ENCODE results near the gene GMCL2.
"Not testable (repeated sequence)": the region's sequence is repeated elsewhere in the genome, so short reads cannot be mapped to it uniquely, and the experiment has no call there.

The GMCL2 gene

GRCh38 chr5:178230879-178231538 lies 43.8 kb upstream of the GMCL2 start:
- H3K4me3 ChIP-seq (ENCODE audit: low read length in 2 of 2) = peak overlapping the region; percentile 80 to 93
- H3K27ac ChIP-seq (ENCODE audit: low read length) = no peak overlapping the region
- peaks cover 33% of the 10 kb centered on the region for H3K4me1 ChIP-seq (ENCODE audit: control insufficient read depth, insufficient read depth, low read length)

GRCh38 chr5:178229861-178230260 lies 42.7 kb upstream of the GMCL2 start:
- peaks cover 16 to 28% of the 10 kb centered on the region in 2 donors for H3K36me3 ChIP-seq (ENCODE audit: control insufficient read depth in 2 of 2, insufficient read depth in 2 of 2, low read length in 2 of 2)
- H3K27ac ChIP-seq (ENCODE audit: low read length) = no peak overlapping the region
- H3K9me3 ChIP-seq (ENCODE audit: control insufficient read depth in 2 of 2, low read length in 2 of 2) = no peaks in the 10 kb centered on the region
- H3K9ac ChIP-seq (ENCODE audit: low read length in 2 of 2) = no peak overlapping the region
- H3K4me1 ChIP-seq (ENCODE audit: control insufficient read depth, insufficient read depth, low read length) = peaks cover 33% of the 10 kb centered on the region
- H3K27me3 ChIP-seq (ENCODE audit: control insufficient read depth in 1 of 2, insufficient read depth in 2 of 2, low read length in 2 of 2) = no peaks in the 10 kb centered on the region
- H3K4me3 ChIP-seq (ENCODE audit: low read length in 2 of 2) = no peak overlapping the region

More at GRCh38 chr5:178230879-178231538, 43.8 kb upstream of the GMCL2 start:
- H3K27me3 ChIP-seq (ENCODE audit: control insufficient read depth in 1 of 2, insufficient read depth in 2 of 2, low read length in 2 of 2) = no peaks in the 10 kb centered on the region
- H3K36me3 ChIP-seq (ENCODE audit: control insufficient read depth in 2 of 2, insufficient read depth in 2 of 2, low read length in 2 of 2) = peaks cover 16 to 28% of the 10 kb centered on the region in 2 donors
- H3K9ac ChIP-seq (ENCODE audit: low read length in 2 of 2) = peak overlapping the region; percentile 86 to 88
- H3K9me3 ChIP-seq (ENCODE audit: control insufficient read depth in 2 of 2, low read length in 2 of 2) = no peaks in the 10 kb centered on the region

- H3K4me3 ChIP-seq (ENCODE audit: low read length in 2 of 2); H3K9me3 ChIP-seq (ENCODE audit: control insufficient read depth in 2 of 2, low read length in 2 of 2); H3K27me3 ChIP-seq (ENCODE audit: control insufficient read depth in 1 of 2, insufficient read depth in 2 of 2, low read length in 2 of 2); H3K9ac ChIP-seq (ENCODE audit: low read length in 2 of 2); H3K27ac ChIP-seq (ENCODE audit: low read length): not testable (repeated sequence)
- peaks cover 33% of the 10 kb centered on the region for H3K4me1 ChIP-seq (ENCODE audit: control insufficient read depth, insufficient read depth, low read length)
- H3K36me3 ChIP-seq (ENCODE audit: control insufficient read depth in 2 of 2, insufficient read depth in 2 of 2, low read length in 2 of 2) = peaks cover 16 to 28% of the 10 kb centered on the region in 2 donors
These were observed 41.9 kb upstream of the GMCL2 start for GRCh38 chr5:178229111-178229510.

- Histone ChIP-seq H3K9ac (ENCODE audit: low read length in 2 of 2) (no peak overlapping the region), H3K4me3 (ENCODE audit: low read length in 2 of 2) (no peak overlapping the region), H3K4me1 (ENCODE audit: control insufficient read depth, insufficient read depth, low read length) (peaks cover 33% of the 10 kb centered on the region), H3K36me3 (ENCODE audit: control insufficient read depth in 2 of 2, insufficient read depth in 2 of 2, low read length in 2 of 2) (peaks cover 16 to 28% of the 10 kb centered on the region in 2 donors), H3K27ac (ENCODE audit: low read length) (no peak overlapping the region), H3K27me3 (ENCODE audit: control insufficient read depth in 1 of 2, insufficient read depth in 2 of 2, low read length in 2 of 2) (no peaks in the 10 kb centered on the region), H3K9me3 (ENCODE audit: control insufficient read depth in 2 of 2, low read length in 2 of 2) (no peaks in the 10 kb centered on the region)
These were observed 41.4 kb upstream of the GMCL2 start for GRCh38 chr5:178228609-178229008.

- no peaks in the 10 kb centered on the region for H3K27me3 ChIP-seq (ENCODE audit: control insufficient read depth in 1 of 2, insufficient read depth in 2 of 2, low read length in 2 of 2)
- no peak overlapping the region for H3K9ac ChIP-seq (ENCODE audit: low read length in 2 of 2)
- H3K4me3 ChIP-seq (ENCODE audit: low read length in 2 of 2) = no peak overlapping the region
- H3K4me1 ChIP-seq (ENCODE audit: control insufficient read depth, insufficient read depth, low read length) = peaks cover 30% of the 10 kb centered on the region
- no peak overlapping the region for H3K27ac ChIP-seq (ENCODE audit: low read length)
- H3K36me3 ChIP-seq (ENCODE audit: control insufficient read depth in 2 of 2, insufficient read depth in 2 of 2, low read length in 2 of 2) = peaks cover 16 to 28% of the 10 kb centered on the region in 2 donors
- no peaks in the 10 kb centered on the region for H3K9me3 ChIP-seq (ENCODE audit: control insufficient read depth in 2 of 2, low read length in 2 of 2)
These were observed 40.8 kb upstream of the GMCL2 start for GRCh38 chr5:178227929-178228328.

GRCh38 chr5:178227138-178227659 lies 40.0 kb upstream of the GMCL2 start:
- H3K36me3 ChIP-seq (ENCODE audit: control insufficient read depth in 2 of 2, insufficient read depth in 2 of 2, low read length in 2 of 2) = peaks cover 16 to 31% of the 10 kb centered on the region in 2 donors
- H3K4me3 ChIP-seq (ENCODE audit: low read length in 2 of 2) = no peak overlapping the region
- no peak overlapping the region for H3K27ac ChIP-seq (ENCODE audit: low read length)
- no peaks in the 10 kb centered on the region for H3K9me3 ChIP-seq (ENCODE audit: control insufficient read depth in 2 of 2, low read length in 2 of 2)
- peaks cover 25% of the 10 kb centered on the region for H3K4me1 ChIP-seq (ENCODE audit: control insufficient read depth, insufficient read depth, low read length)
- H3K9ac ChIP-seq (ENCODE audit: low read length in 2 of 2) = no peak overlapping the region
- H3K27me3 ChIP-seq (ENCODE audit: control insufficient read depth in 1 of 2, insufficient read depth in 2 of 2, low read length in 2 of 2) = no peaks in the 10 kb centered on the region

GRCh38 chr5:178225174-178225573 lies 38.0 kb upstream of the GMCL2 start:
- H3K9me3 ChIP-seq (ENCODE audit: control insufficient read depth in 2 of 2, low read length in 2 of 2) = no peaks in the 10 kb centered on the region
- no peaks in the 10 kb centered on the region for H3K27me3 ChIP-seq (ENCODE audit: control insufficient read depth in 1 of 2, insufficient read depth in 2 of 2, low read length in 2 of 2)
- no peak overlapping the region for H3K27ac ChIP-seq (ENCODE audit: low read length)
- H3K9ac ChIP-seq (ENCODE audit: low read length in 2 of 2) = no peak overlapping the region
- H3K4me1 ChIP-seq (ENCODE audit: control insufficient read depth, insufficient read depth, low read length) = peaks cover 5% of the 10 kb centered on the region
- peaks cover 16 to 36% of the 10 kb centered on the region in 2 donors for H3K36me3 ChIP-seq (ENCODE audit: control insufficient read depth in 2 of 2, insufficient read depth in 2 of 2, low read length in 2 of 2)
- H3K4me3 ChIP-seq (ENCODE audit: low read length in 2 of 2) = no peak overlapping the region

GRCh38 chr5:178224403-178224802 lies 37.2 kb upstream of the GMCL2 start:
- Histone ChIP-seq H3K36me3 (ENCODE audit: control insufficient read depth in 2 of 2, insufficient read depth in 2 of 2, low read length in 2 of 2) (peaks cover 9 to 32% of the 10 kb centered on the region in 2 donors), H3K4me3 (ENCODE audit: low read length in 2 of 2) (no peak overlapping the region), H3K9me3 (ENCODE audit: control insufficient read depth in 2 of 2, low read length in 2 of 2) (no peaks in the 10 kb centered on the region), H3K4me1 (ENCODE audit: control insufficient read depth, insufficient read depth, low read length) (no peaks in the 10 kb centered on the region), H3K9ac (ENCODE audit: low read length in 2 of 2) (no peak overlapping the region), H3K27ac (ENCODE audit: low read length) (no peak overlapping the region), H3K27me3 (ENCODE audit: control insufficient read depth in 1 of 2, insufficient read depth in 2 of 2, low read length in 2 of 2) (no peaks in the 10 kb centered on the region)

- no peak overlapping the region for H3K9ac ChIP-seq (ENCODE audit: low read length in 2 of 2)
- H3K36me3 ChIP-seq (ENCODE audit: control insufficient read depth in 2 of 2, insufficient read depth in 2 of 2, low read length in 2 of 2) = peaks cover 8 to 31% of the 10 kb centered on the region in 2 donors
- no peaks in the 10 kb centered on the region for H3K9me3 ChIP-seq (ENCODE audit: control insufficient read depth in 2 of 2, low read length in 2 of 2)
- H3K27me3 ChIP-seq (ENCODE audit: control insufficient read depth in 1 of 2, insufficient read depth in 2 of 2, low read length in 2 of 2) = no peaks in the 10 kb centered on the region
- no peak overlapping the region for H3K4me3 ChIP-seq (ENCODE audit: low read length in 2 of 2)
- no peak overlapping the region for H3K27ac ChIP-seq (ENCODE audit: low read length)
- no peaks in the 10 kb centered on the region for H3K4me1 ChIP-seq (ENCODE audit: control insufficient read depth, insufficient read depth, low read length)
These were observed 36.7 kb upstream of the GMCL2 start for GRCh38 chr5:178223828-178224335.

- H3K9me3 ChIP-seq (ENCODE audit: control insufficient read depth in 2 of 2, low read length in 2 of 2) = no peaks in the 10 kb centered on the region
- H3K4me3 ChIP-seq (ENCODE audit: low read length in 2 of 2) = no peak overlapping the region
- peaks cover 10 to 26% of the 10 kb centered on the region in 2 donors for H3K36me3 ChIP-seq (ENCODE audit: control insufficient read depth in 2 of 2, insufficient read depth in 2 of 2, low read length in 2 of 2)
- no peaks in the 10 kb centered on the region for H3K27me3 ChIP-seq (ENCODE audit: control insufficient read depth in 1 of 2, insufficient read depth in 2 of 2, low read length in 2 of 2)
- H3K4me1 ChIP-seq (ENCODE audit: control insufficient read depth, insufficient read depth, low read length) = no peaks in the 10 kb centered on the region
- H3K9ac ChIP-seq (ENCODE audit: low read length in 2 of 2) = no peak overlapping the region
- no peak overlapping the region for H3K27ac ChIP-seq (ENCODE audit: low read length)
These were observed 36.1 kb upstream of the GMCL2 start for GRCh38 chr5:178223196-178223773.

- H3K9ac ChIP-seq (ENCODE audit: low read length in 2 of 2) = no peak overlapping the region
- H3K9me3 ChIP-seq (ENCODE audit: control insufficient read depth in 2 of 2, low read length in 2 of 2) = no peaks in the 10 kb centered on the region
- H3K27me3 ChIP-seq (ENCODE audit: control insufficient read depth in 1 of 2, insufficient read depth in 2 of 2, low read length in 2 of 2) = no peaks in the 10 kb centered on the region
- no peak overlapping the region for H3K4me3 ChIP-seq (ENCODE audit: low read length in 2 of 2)
- H3K4me1 ChIP-seq (ENCODE audit: control insufficient read depth, insufficient read depth, low read length) = no peaks in the 10 kb centered on the region
- no peak overlapping the region for H3K27ac ChIP-seq (ENCODE audit: low read length)
- H3K36me3 ChIP-seq (ENCODE audit: control insufficient read depth in 2 of 2, insufficient read depth in 2 of 2, low read length in 2 of 2) = peaks cover 3 to 18% of the 10 kb centered on the region in 2 donors
These were observed 35.1 kb upstream of the GMCL2 start for GRCh38 chr5:178222292-178222691.
